SU-DHL-6 (cell line): ENCODE measurements around the gene NR4A3.

Experiments
- H2AFZ ChIP-seq: fragments of 200-600 bp; sonication (generic); 2 replicates; pipeline ENCODE4 v1.6.1; 2014; ENCODE audit warnings: low read depth, mild to moderate bottlenecking, moderate library complexity, mixed read lengths, antibody characterized with exemption, low read length; ENCODE audit not compliant: severe bottlenecking
- H3F3A ChIP-seq: fragments of 200-600 bp; shearing (Covaris generic); 2 replicates; pipeline ENCODE4 v1.6.0; 2016; ENCODE audit warnings: antibody characterized with exemption, mild to moderate bottlenecking; ENCODE audit not compliant: insufficient read depth
- H3K27ac ChIP-seq: fragments of 200-600 bp; sonication (generic); 2 replicates; pipeline ENCODE4 v1.5.1; 2016; ENCODE audit warnings: low read depth, mild to moderate bottlenecking, low read length, moderate library complexity, mixed read lengths
- H3K27me3 ChIP-seq: fragments of 200-600 bp; sonication (generic), shearing (Covaris generic); 2 replicates; pipeline ENCODE4 v1.6.0; 2014; ENCODE audit warnings: mild to moderate bottlenecking, low read length
- H3K36me3 ChIP-seq: fragments of 200-600 bp; sonication (generic); 2 replicates; pipeline ENCODE4 v1.6.1; 2014; ENCODE audit warnings: mild to moderate bottlenecking, low read length, mixed read lengths
- H3K4me2 ChIP-seq: fragments of 300-600, 200-600 bp; shearing (Covaris generic), sonication (generic); 2 replicates; pipeline ENCODE4 v1.6.0; 2014; ENCODE audit warnings: low read length, low read depth, mild to moderate bottlenecking; ENCODE audit not compliant: poor library complexity, severe bottlenecking
- H3K4me3 ChIP-seq: fragments of 200-600 bp; sonication (generic); 2 replicates; pipeline ENCODE4 v1.5.1; 2014; ENCODE audit warnings: antibody characterized with exemption, low read length, mild to moderate bottlenecking, mixed read lengths; ENCODE audit not compliant: insufficient read depth, poor library complexity, severe bottlenecking
- H3K79me2 ChIP-seq: fragments of 200-600 bp; sonication (generic); 2 replicates; pipeline ENCODE4 v1.6.1; 2014; ENCODE audit warnings: mild to moderate bottlenecking, low read length, moderate library complexity; ENCODE audit not compliant: insufficient read depth
- H3K9ac ChIP-seq: fragments of 200-600 bp; sonication (generic); 2 replicates; pipeline ENCODE4 v1.7.0; 2014; ENCODE audit warnings: mild to moderate bottlenecking, low read length
- H3K9me2 ChIP-seq: fragments of 200-600 bp; sonication (generic); replicated peaks from 2 replicates; pipeline ENCODE4 v1.6.1; 2014; ENCODE audit warnings: low read length; ENCODE audit not compliant: insufficient read depth
- H3K9me3 ChIP-seq: fragments of 200-600 bp; sonication (generic); 2 replicates; pipeline ENCODE4 v1.6.1; 2014; ENCODE audit warnings: low read length, mixed read lengths; ENCODE audit not compliant: insufficient read depth
- H4K20me1 ChIP-seq: fragments of 200-600 bp; sonication (generic); 2 replicates; pipeline ENCODE4 v1.6.1; 2014; ENCODE audit warnings: low read depth, mild to moderate bottlenecking, antibody characterized with exemption, low read length, moderate library complexity, mixed read lengths
- CTCF ChIP-seq: fragments of 200-600 bp; sonication (generic); IDR thresholded peaks from one replicate; pipeline ENCODE4 v1.5.1; 2017; ENCODE audit warnings: antibody characterized with exemption, mild to moderate bottlenecking, low read length, moderate library complexity; ENCODE audit not compliant: insufficient read depth, poor library complexity, severe bottlenecking
- EZH2phosphoT487 ChIP-seq: fragments of 200-600 bp; sonication (generic), shearing (Covaris generic); conservative IDR thresholded peaks from 2 replicates; pipeline ENCODE4 v1.6.1; 2018; ENCODE audit warnings: mild to moderate bottlenecking, antibody characterized with exemption, low read length, moderate library complexity, mixed read lengths

The NR4A3 gene

GRCh38 chr9:99859243-99859980, 37.7 kb downstream of the NR4A3 start:
- Histone ChIP-seq H3K4me2 (no peak overlapping the region), H2AFZ (no peak overlapping the region), H3K9ac (no peak overlapping the region), H3K4me3 (no peak overlapping the region), H3K27me3 (no peaks in the 10 kb centered on the region), H3K9me2 (no peaks in the 10 kb centered on the region), H3K27ac (no peak overlapping the region), H3K36me3 (no peaks in the 10 kb centered on the region), H3K79me2 (no peaks in the 10 kb centered on the region), H3K9me3 (no peaks in the 10 kb centered on the region), H3F3A (no peaks in the 10 kb centered on the region), H4K20me1 (no peaks in the 10 kb centered on the region)
- TF ChIP-seq CTCF = no peak
- no peak for TF ChIP-seq EZH2phosphoT487

GRCh38 chr9:99860266-99860665, 38.6 kb downstream of the NR4A3 start:
- Histone ChIP-seq H3K9ac (no peak overlapping the region), H3K4me3 (no peak overlapping the region), H2AFZ (no peak overlapping the region), H3F3A (no peaks in the 10 kb centered on the region), H3K79me2 (no peaks in the 10 kb centered on the region), H4K20me1 (no peaks in the 10 kb centered on the region), H3K9me2 (no peaks in the 10 kb centered on the region), H3K9me3 (no peaks in the 10 kb centered on the region), H3K36me3 (no peaks in the 10 kb centered on the region), H3K27ac (no peak overlapping the region), H3K4me2 (no peak overlapping the region), H3K27me3 (no peaks in the 10 kb centered on the region)
- TF ChIP-seq CTCF = no peak
- TF ChIP-seq EZH2phosphoT487 = no peak

GRCh38 chr9:99863955-99864354, 42.3 kb downstream of the NR4A3 start:
- Histone ChIP-seq H4K20me1 (no peaks in the 10 kb centered on the region), H3K36me3 (no peaks in the 10 kb centered on the region), H3K9ac (no peak overlapping the region), H3K9me3 (no peaks in the 10 kb centered on the region), H3K79me2 (no peaks in the 10 kb centered on the region), H3K27me3 (no peaks in the 10 kb centered on the region), H3K27ac (no peak overlapping the region), H3K4me3 (no peak overlapping the region), H3F3A (no peaks in the 10 kb centered on the region), H2AFZ (no peak overlapping the region), H3K4me2 (no peak overlapping the region), H3K9me2 (no peaks in the 10 kb centered on the region)
- TF ChIP-seq EZH2phosphoT487 = no peak
- TF ChIP-seq CTCF = no peak
